ACHN (cell line): ENCODE data around the gene RANBP1.
A peak's percentile ranks its signal among the peaks of the same experiment; 100 is the strongest.
"Not testable (repeated sequence)": the region's sequence is repeated elsewhere in the genome, so short reads cannot be mapped to it uniquely, and the experiment has no call there.

ENCODE experiments used
- DNase-seq: peaks from one replicate; pipeline ENCODE4 v3.0.0-alpha.2; 2015
- in situ Hi-C: cut with HindIII; loops from 2 replicates; pipeline ENCODE4 v1.10.0; 2017; ENCODE audit warnings: low sequenced_read_pairs, low pct_ligation_motif_present, low pct_unique_long_range_greater_than_20kb

The RANBP1 gene

DNA sequence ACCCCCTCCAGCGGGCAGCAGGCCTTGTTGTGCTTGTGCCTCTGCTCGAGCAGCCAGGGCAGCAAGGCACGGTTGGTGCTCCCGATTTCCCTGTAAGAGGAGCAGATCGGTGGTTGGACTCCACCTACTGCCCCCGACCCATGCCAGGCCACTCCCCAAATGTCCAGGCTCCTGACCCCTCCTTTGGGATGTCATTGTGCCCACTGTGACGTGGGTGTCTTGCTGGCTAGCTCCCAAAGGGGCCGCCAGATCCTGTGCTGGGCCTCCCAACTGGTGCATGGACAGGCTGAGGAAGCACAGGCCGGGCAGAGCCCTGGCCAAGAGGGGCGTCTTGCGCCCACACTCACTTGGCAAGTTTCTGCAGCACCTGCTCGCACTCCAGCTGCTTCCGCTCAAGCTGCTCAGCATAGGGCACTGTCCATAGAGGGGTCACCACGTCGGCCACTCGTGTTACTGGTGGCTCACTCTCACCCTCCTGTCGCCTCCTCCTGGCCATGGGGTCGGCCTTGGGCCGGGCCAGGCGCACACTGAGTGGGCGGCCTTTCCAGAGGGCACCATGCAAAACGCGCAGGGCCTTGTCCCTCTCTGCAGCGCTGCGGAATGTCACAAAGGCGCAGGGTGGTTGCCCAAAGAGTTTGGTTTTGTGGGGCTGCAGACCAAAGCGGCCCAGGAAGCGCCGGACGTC, at the start of gene RANBP1:
TSS of gene RANBP1 (plus strand) at position 414 of the 685 bp plus-strand sequence. CDS start at position 495, 81 bp downstream.
- in situ Hi-C loops = no loop called here
- DNase-seq = no peak

DNA sequence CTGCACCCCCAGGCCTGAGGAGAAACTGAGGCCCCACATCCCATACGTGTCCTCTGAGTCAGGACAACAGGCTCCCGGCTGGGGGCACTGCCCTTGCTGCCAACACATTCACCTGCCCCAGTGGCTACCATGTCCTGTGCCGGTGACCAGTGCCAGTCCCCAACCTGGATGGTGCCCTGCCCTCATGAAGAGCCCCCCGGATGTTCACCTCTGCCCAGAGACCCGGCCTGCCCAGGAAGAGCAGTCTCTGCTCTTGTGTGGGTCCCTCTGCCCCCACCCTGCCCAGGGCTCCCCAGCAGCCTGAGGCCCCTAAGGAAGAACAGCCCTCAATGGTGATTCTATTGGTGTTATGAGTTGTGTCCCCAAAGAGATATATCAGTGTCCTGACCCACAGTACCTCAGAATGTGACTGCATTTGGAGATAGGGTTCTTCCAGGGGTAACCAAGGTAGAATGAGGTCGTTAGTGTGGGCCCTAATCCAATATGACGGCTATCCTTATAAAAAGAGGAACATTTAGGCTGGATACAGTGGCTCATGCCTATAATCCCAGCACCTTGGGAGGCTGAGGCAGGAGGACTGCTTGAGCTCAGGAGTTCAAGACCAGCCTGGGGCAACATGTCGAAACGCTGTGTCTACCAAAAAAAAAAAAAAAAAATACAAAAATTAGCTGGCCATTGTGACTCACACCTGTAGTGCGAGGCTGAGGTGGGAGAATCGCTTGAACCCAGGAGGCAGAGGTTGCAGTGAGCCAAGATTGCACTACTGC, 49.1 kb upstream of the RANBP1 start:
- no peak for DNase-seq
- in situ Hi-C loops = no loop called here

DNA sequence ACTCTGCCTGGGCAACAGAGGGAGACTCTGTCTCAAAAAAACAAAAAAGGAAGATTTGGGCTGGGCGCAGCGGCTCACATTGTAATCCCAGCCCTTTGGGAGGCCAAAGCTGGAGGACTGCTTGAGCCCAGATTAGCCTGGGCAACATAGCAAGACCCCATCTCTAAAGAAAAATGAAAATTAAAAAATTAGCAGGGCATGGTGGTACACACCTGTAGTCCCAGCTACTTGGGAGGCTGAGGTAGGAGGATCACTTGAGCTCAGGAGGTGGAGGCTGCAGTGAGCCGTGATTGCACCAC, 48.6 kb upstream of the RANBP1 start:
- DNase-seq, in situ Hi-C loops: not testable (repeated sequence)

DNA sequence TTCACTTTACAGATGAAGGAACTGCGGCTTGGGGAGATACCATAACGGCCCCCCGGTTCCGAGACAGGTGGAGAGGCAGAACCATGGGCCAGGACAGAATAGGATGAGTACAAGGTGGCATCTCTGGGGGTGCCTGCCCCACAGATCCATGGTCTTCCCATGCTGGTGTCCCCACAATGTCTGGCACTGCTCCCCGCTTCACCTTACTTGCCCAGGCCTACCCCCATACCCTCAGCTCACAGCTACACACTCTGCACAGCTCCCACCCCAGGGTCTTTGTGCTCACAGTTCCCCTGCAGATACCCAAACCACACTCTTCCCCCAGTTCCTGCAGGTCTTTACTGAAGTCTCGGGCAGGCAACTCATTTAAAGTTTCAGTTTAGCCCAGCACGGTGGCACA, 47.3 kb upstream of the RANBP1 start:
- in situ Hi-C loops = no loop called here

DNA sequence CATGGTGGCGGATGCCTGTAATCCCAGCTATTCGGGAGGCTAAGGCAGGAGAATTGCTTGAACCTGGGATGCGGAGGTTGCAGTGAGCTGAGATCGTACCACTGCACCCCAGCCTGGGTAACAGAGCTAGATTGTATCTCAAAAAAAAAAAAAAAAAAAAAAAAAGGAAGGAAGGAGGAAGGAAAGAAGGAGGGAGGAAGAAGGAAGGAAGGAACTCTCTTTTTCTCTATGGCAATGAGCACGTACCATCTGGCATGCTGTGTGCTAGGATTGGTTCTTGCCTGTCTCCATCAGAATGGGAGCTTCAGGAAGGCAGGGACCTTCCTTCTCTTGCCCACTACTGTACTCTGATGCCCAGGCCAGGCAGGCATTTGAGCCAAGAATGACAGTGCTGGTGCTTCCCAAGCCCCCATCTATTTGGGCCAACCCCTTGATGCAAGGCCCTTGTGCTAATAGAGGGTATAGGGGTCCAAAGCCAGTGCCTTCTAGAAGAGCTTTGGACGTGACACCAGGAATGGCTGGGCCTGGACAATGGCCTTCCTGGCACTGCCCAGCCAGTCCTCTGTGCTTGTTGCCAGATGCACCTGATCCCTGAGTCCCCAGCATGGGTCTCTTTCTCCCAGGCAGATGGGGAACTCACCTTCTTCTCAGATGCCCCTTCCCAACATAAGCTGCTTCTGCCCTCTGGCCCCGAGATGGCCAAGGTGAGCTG, 46.4 kb upstream of the RANBP1 start:
- in situ Hi-C loops = no loop called here
- DNase-seq = no peak

More for the DNA sequence above, 47.3 kb upstream of the RANBP1 start:
- no peak for DNase-seq

DNA sequence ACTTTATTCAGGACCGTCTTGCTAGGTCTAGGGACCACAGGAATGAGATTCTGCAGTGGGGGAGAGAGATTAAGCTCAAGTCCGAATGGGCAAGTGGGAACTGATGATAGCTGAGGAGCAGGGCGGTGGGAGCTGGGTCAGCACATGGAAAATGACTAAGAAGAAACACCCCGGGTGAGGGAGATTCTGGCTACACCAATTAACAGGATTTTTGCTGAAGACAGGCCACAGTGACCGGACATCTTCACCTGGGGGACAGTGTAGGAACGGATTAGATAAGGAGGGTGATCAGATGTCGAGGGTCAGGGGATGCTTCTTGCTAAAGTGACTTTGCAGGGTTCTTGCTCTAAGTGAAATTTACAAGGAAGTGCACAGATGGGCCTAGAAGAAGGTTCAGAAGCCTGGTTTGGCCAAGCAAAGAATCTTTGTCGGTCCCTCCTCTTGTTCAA, 44.4 kb upstream of the RANBP1 start:
- DNase-seq = no peak
- in situ Hi-C loops = no loop called here

DNA sequence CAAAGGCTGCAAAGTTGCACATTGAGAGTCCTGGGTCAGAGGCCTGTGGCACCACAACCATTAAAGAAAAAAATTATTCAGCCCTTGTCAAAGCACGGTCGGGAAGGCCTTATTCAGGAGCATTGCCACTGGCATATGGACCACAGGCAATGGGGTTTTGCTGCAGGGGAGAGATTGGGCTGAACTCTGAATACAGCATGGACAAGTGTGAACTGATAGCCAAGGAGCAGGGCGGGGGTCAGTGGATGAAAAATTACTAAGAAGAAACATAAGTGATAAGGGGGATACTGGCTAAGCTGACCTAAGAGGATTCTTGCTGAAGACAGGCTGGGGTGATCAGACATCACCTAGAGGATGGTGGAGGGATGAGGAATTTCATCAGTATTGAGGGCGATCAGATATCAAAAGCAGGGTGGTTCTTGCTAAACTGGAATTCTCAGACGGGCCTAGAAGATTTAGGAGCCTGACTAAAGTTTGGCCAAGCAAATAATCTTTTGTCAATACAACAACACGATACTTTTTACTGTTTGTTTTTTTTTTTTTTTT, 39.2 kb upstream of the RANBP1 start:
- in situ Hi-C loops = no loop called here
- DNase-seq = no peak

DNA sequence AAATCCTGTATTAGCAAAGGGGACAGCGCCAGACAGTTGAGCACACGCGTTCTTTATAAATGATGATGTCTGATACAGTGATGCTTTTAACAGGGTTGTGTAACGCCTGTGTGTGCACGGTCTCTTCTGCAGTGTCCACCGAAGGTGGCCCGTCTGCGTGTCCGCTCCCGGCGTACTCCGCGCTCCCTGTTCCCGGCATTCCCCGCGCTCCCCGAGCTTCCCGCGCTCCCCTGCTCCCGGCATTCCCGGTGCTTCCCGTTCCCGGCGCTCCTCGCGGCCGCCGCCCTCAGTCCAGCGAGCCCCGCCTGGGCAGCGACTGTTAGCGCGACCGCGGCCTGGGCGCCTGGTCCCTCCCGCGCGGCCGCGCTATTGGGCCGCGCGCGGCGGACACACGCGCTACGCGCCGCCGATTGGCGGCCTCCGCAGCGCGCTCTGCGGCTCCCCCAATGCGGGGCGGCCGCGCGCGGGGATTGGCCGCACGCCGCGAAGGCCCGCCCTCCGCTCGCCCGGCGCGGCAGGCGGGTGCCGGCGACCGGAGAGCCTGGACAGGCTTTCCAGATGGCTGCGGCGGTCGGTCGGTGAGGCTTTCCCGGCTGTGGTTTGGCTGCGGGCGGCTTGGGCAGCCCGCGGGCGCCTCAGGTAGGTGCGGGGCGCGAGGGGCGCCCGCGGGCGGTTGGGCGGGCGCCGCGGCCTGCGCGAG, 36.0 kb upstream of the RANBP1 start, which contains the start of gene DGCR8:
TSS of gene DGCR8 (plus strand) at position 497 of the 700 bp plus-strand sequence. CDS start 5,723 bp downstream, outside the sequence.
- peak; percentile 92 for DNase-seq
- in situ Hi-C loops = no loop called here

DNA sequence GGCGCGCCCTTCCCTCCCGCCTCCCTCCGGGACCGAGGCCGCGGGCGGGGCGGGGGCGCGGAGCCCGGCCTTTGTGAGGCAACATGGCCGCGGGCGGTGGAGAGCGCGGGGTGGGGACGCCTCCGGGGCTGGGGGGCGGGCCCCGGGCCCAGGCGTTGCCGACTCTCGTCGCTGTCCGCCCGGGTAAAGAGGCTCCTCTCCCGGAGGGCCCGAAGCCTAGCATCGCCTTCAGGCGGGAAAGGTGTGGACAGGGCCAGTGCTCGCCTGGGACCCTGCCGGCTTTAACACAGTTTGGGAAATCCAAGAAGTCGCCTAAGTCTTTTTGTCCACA, 35.5 kb upstream of the RANBP1 start:
- DNase-seq = peak; percentile 67
- in situ Hi-C loops = no loop called here

DNA sequence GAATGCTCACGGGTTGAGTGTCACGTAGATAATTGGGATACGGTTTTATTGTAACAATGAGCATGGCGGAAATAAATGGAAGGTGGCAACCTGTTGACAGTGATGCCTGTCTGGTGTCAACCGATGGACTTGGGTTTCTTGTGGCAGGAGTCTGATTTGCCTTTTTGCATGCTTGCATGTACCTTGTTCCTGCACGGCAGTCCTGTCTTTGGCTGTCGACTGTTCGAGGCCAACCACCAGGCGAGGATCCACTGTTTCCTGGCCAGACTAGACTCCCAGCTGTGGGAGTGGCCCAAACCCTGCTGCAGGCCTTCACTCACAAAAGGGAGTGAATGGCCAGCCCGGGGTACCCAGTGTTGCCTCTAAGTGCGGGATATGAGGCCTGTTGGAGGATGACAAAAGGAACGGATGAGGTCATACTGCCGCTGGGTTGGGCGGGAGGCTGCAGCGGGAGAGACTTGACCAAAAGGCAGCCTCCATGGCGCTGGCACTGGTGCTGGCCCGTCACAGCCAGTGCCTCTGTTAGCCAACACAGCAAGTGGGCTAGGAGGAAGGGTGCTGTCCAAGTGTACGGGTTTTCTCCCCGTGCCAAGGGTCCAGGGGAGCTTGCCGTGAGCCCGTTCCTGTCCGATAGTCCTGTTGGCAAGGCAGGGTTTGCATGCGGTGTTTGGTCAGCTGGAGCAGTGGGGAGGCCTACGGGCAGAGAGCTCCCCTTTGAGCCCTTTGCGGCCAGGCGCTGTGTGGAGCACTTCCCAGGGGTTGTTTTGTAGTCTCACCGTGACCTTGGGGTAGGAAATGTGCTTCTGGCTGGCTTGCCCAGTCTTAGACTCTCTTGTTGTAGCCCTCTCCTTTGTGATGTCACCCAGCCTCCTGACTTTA, 34.9 kb upstream of the RANBP1 start:
- DNase-seq = peak; percentile 51
- in situ Hi-C loops = no loop called here

DNA sequence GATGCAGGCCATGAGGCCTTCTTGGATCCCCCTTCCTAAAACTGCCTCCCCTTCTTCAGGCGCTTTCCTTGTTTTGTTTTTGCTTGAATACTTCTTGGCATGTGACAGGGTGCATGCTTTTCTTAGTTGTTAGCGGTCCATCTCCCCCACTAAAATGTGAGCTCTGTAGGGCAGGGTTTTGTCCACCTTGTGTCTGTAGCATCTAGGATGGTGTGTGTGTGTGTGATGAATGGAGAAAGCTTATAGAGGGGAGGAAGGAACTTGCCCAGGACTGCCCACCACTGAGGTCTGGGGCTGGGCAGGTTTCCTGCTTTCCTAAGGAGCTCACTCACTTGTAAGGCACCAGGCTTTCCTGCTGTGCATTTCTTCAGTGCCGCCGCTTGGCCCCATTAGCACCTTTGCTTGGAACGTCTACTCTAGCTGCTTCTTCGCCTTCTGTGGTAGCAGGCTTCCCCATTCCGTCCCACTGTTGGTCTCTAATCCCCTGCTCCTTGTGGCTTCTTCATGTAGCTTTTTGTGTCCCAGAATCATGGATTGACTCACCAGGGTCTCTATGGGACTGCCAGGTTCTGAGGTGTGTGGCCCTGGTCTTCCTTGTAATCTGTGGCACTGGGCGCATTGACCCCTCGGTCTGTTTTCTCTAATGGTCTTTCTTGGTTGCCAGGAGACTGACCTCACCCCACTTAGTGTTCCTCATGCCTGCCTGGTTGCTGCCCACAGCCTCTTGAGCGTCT, 32.6 kb upstream of the RANBP1 start:
- DNase-seq = no peak
- in situ Hi-C loops = no loop called here

DNA sequence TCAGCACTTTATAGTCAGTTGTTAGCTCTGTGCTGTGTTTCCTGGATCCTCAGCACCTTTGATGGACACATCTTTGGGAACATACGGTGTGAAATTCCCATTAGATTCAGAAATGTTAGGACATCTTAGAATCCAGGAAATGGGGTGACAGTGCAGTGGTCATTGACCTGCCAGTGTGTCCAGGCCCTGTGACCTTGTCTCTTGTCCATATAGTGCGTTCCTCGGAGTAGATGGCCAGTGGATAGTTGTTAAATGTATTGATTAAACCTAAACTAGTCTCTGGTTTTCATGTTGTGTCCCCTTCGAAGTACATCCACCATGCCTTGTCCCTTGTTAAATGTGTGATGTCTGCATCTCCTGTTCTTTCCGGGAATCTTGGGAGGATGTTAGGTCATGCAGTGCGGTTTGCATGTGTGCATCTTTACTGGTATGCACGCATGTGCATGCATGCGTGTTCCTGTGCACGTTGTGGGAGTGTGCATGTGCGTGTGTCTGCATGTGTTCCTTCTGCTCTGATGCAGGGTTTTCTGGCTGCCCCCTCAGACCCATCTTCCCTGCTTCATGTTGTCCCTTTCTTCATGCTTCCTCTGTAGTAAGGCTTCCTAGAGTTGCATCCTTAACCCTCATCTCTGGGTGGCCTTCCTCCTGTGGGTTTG, 31.9 kb upstream of the RANBP1 start:
- DNase-seq = no peak
- in situ Hi-C loops = no loop called here

DNA sequence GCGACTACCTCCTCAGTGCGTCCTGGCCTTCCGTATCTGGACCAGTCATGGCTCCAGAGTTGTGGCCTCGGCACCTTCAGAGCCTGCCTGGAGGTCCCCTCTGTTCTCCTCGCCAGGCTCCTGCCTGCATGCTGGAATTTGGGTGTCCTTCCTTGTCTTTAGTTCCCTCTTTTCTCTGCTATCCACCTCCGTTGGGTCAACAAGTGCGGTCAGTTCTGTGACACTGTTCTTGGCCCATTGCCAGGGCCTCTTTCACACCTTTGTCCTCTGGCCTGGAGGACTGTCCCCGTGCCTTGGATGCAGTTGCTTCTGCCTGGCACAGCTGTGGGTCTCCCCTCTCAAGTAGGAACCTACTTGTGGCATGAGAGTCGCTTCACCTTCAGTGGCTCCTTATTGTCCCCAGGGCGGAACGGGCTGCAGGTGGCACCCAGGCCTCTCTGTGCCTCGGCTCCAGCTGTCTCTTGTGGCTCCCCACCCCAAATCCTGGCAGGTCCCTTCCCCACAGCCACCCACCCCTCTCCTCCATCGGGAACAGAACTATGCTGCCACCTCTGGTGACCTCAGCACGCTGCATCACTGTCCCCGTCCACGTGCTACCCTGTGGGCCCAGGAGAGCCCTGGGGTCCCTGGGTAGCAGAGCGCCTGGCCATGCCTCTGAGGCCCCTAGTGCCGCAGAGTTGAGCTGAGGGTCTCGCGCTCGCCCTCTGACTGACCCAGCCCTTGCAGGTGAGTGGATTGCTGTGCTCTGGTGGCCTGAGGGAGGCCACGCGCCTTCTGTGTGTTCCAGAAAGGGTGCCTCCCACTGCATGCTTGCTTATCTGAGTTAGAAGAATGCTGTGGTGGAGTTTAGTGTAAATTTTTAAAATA, 31.1 kb upstream of the RANBP1 start:
- peak; percentile 27 for DNase-seq
- in situ Hi-C loops = no loop called here

DNA sequence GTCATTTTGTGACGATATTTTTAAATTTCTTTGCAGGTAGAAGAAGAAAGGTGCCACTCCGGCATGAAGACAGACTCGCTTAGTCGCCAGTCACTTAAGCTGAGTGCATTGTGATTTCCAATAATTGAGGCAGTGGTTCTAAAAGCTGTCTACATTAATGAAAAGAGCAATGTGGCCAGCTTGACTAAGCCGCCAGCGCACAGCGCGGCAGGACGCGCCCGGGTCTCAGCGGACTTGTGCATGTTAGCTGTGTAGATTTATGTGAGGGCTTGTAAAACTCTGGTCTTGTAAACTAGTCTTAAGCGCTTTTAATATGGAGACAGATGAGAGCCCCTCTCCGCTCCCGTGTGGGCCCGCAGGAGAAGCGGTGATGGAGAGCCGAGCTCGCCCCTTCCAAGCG, 30.3 kb upstream of the RANBP1 start:
- no peak for DNase-seq
- in situ Hi-C loops = no loop called here

DNA sequence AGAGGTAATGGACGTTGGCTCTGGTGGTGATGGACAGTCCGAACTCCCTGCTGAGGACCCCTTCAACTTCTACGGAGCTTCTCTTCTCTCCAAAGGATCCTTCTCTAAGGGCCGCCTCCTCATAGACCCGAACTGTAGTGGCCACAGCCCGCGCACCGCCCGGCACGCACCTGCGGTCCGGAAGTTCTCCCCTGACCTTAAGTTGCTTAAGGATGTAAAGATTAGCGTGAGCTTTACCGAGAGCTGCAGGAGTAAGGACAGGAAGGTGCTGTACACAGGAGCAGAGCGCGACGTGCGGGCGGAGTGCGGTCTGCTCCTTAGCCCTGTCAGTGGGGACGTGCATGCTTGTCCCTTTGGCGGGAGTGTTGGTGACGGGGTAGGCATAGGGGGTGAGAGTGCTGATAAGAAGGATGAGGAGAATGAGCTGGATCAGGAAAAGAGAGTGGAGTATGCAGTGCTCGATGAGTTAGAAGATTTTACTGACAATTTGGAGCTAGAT, 29.8 kb upstream of the RANBP1 start:
- DNase-seq = no peak
- in situ Hi-C loops = no loop called here

DNA sequence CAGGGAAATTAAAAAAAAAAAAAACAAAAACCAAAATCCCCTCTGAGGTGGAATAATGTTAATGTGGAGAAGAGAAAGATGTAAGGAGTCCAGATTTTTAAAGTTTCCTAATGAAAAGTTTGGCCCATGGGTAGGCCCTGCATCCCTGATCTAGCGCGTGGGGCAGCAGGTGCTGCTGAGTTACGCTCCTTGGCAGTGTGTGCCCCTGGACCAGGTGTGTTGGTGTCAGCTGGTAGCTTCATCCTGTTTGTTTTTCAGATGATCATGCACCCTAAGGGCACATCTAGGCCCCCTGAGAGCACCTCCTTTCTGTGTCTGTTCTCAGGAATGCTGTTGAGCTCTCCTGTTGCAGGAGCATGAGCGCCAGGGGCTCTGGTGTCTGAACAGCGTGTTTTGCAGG, 29.1 kb upstream of the RANBP1 start:
- in situ Hi-C loops = no loop called here
- DNase-seq = no peak
